ENCODE measurements around the gene ZCCHC24.

The ZCCHC24 gene

DNA sequence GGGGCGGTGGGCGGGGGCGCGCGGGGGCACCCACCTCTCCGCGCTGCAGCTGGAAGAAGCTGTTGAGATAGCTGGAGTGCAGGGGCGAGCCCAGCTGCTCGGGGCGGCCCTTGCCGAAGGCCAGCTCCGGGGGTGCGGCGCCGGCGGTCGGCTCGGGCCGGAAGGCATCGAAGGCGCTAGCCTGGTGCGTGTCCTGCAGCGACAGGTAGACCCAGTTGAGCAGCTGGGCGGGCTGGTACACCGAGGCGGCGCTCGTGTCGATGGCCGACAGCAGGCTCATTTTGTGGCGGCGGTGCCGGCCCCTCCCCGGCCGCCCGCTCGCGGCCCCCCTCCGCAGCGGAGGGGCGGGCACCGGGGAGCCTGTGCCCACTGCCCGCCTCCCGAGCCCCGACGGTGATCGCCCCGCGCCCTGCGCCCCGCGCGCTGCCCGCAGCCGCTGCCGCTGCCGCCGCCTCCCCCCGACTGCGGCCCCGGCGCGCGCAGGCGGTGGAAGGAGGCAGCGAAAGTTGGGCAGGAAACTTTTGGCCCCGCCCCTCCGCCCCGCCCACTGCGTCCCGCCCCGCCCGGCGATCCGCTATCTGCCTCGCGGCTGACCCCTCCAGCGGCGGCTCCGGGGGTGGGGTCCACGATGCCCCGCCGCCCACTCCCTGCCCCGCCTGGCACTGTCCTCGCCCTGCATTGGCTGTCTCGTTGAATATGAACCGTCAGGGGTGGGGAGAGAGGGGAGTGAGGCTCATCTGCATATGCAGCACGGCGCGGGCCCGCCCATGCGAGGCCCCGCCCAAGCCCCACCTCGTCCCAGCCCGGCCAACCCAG lies at the start of gene ZCCHC24:
Gene ZCCHC24 (minus strand): TSS at position 464 of the 816 bp plus-strand sequence. CDS start 184 bp downstream, at position 280.
- FAIRE-seq, result peak; percentile 81
- DNase-seq (ENCODE audit: extremely low spot score, insufficient read length, low read depth), result peak; percentile 89

DNA sequence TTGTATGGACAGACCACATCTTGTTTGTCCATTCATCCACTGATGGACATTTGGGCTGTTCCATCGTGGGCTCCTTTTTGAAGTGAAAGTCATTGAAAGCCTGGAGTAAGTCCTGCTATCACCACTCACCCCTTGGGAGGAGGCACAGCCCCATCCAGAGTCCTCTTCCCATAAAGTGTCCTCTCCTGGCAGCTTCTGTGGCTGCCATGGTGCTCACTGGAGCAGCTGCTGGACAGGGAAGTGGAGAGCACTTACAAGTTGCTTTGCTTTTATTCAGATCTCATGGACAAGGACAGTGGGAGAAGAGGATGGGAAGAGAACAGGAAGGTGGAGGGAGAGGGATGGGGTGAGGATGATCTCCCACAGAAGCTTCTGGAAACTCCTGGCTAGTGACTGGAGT lies 48.4 kb upstream of the ZCCHC24 start:
- DNase-seq (ENCODE audit: extremely low spot score, insufficient read length, low read depth), result no peak
- FAIRE-seq, result no peak

DNA sequence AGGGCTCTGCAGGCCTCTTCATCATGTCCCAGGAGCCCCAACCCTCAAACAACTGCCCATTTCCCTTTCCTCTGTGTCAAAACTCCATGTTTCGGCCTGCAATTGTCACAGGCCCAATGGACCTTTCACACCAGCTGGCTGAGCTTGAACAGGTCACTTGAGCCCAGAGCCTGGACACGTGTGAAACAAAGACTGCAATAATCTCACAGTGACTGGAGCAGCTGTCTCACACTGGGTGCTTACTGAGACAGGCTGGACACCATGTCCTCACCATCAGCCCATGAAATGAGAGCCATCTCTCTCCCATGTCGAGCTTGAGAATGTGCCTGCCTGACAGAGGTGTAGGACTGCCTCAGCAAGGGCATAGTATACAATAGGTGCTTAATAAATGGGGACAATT lies 47.4 kb upstream of the ZCCHC24 start:
- DNase-seq (ENCODE audit: extremely low spot score, insufficient read length, low read depth) (no peak), FAIRE-seq (no peak)

DNA sequence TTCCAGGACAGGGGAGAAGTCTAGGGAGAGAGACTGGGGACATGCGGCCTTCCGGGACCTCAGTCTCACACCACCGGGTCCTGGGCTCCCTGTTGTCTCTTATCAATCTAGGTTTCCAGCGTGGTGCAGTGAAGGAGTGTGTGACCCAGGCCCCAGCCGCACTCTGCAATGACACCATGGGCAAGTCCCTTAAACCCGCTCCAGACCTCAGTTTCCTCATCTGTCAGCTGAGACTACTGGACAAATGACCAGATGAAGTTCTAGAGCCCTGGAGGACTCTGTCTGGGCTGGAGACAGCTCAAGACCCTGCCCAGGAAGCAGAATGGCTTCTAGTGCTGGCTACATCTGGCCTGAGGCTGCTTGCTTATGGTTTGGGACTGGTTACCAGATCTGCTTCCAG lies 46.8 kb upstream of the ZCCHC24 start:
- FAIRE-seq, result no peak
- DNase-seq (ENCODE audit: extremely low spot score, insufficient read length, low read depth), result no peak

DNA sequence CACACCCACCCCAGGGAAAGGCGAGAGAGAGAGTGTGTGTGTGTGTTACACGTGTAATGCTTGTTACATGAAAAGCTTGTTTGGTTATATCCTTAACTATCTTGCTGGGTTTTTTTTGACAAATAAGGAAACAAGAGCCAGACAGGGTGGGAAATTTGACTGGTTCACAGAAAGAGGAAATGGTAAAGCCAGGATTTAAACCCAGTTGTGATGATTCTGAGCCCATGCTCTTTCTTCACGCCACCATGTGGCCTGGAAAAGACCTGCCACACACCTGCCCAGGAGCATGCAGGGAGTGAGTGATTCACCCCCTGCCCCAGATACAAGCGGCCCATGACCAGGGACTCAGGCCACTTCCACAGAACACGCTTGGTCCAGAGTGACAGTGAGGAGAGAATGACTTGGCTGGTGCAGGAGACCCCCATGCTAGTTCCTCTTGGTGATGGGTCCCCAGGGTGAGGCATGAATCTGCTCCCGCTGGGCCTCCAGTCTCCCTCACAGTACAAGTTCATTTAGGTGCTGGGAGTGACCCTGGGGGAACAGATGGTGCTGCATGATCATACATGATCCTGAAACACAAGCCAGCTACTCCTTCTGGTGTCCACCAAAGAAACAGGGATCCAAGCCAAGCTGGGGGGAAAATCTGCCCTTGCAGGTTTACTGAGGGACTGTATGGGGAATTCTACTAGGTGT lies 45.9 kb upstream of the ZCCHC24 start:
- DNase-seq (ENCODE audit: extremely low spot score, insufficient read length, low read depth) (no peak), FAIRE-seq (no peak)

DNA sequence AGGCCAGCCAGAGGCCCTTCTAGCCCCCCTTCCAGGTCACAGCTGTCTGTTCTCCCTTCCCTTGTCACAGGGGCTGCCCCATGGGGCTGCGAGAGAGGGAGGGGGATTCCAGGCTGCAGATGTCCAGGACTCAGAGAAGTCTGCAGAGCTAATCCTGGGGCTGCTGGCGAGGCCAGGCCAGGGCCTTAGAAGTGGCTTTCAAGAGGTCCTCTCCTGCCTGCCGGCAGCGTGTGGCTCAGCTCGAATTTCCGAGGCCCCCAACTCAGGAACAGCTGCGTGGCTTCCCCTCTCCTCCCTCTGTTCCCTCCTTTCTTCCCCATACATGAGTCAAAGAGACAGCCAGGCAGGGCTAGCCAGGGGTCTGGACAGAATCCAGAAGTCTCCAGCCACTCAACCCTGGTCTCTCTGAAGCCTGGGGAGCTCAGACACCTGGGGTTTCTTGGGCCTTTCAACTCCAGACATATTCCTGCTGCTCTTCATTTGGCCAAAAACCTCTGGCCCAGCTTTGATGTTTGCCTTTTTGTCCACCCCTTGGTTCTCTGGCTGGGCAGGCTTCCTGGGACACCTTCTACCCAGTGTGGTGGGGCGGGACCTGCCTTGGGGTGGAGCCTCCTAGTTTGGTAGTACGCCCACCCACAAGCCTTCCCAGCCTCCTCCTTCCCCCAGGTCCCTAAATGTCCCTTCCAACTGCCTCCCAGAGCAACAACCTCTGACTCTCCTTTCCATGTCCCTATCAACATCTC lies 45.1 kb upstream of the ZCCHC24 start:
- FAIRE-seq (no peak), DNase-seq (ENCODE audit: extremely low spot score, insufficient read length, low read depth) (no peak)

DNA sequence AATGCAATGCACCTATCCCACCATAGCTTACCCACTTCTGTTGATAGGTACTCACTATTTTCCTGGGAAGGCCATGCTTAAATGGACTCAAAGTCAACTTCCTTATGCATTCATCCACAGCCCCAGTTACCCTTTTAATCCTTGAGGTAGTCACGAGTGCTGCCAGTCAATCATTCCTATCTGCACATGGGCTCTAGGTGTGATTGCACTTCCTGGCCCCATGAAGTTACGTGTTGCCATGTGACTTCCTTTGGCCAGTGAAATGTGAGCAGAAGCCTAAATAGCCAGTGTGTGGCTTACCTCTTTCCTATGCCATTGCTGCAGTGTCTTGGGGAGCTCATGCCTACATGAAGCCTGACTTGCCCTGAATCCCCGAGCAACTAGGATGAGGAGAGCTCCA lies 43.4 kb upstream of the ZCCHC24 start:
- DNase-seq (ENCODE audit: extremely low spot score, insufficient read length, low read depth) (no peak), FAIRE-seq (no peak)

DNA sequence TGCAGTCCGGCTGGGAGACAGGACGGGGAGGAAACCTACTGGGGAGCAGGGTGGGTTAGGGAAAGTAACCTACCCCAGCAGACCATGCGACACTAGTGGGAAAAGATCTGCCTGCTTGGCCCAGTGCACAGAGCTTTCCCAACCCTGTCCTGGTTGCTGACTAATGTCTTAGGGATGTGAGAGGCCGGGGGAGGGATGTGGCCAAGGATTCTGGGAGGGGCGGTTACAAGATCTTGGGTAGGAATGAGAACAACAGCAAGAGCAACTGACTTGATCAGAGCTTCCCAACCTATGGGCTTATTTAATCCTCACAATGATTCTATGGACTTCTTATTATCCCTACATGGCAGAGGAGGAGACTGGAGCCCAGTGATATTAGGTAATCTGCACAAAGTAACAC lies 42.9 kb upstream of the ZCCHC24 start:
- no peak for DNase-seq (ENCODE audit: extremely low spot score, insufficient read length, low read depth)
- FAIRE-seq, result no peak

DNA sequence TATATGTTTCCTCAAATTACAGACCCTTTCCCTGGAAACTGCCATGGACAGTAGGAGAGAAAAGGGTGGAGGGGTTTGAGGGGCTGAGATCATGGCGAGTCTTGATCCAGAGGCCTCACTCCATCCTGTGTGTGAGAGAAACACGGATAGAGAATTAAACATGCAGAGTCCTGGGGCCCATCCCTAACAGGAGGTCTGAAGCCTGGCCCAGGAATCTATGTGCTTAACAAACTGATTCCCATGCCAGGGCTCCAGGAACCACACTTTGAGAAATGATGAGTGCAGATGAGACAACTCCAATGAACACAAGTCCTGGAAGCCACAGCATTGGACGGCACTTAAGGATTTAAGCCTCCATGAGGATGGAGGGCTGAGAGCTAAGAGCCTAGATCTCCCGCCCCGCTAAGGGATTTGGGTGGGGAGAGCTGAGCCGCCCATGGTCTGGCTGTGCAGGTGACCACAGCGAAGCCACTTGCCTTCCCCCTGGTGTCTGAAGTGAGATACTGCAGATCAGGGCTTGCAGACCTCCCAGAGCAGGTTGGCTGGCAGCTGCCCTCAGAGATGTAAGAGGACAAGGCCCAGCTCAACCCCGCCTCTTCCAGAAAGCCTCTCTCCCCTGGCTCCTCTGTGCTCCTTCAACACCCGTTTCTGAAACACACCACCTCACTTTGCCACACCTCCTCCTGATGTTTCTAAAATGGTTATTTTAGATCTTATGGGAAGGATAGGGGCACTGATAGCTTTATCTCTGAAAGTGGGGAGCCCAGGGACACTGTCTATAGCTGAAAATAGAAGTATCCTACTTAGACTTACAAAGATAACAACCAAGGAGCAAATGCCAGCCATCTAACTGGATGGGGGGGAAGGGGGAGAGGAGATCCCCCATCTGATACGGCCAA lies 42.1 kb upstream of the ZCCHC24 start:
- FAIRE-seq (peak; percentile 73), DNase-seq (ENCODE audit: extremely low spot score, insufficient read length, low read depth) (peak; percentile 60)

DNA sequence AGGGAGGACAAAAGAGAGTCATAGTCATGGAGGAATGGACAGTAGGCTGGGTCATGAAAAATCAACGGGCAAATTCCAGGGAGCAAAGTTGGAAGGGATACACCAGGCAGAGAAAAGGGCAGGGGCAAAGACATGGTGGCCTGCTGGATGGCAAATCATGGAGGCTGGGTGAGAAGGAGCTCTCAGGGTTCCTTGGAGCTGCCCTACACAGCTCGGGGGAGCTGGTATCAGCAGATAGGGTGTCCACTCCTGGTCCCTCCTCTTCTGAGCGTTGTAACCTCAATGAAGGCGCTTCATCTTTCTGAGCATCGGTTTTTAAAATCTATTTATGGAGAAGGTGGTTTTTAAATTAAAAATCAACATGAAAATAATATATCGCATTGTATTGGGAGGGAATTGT lies 39.1 kb upstream of the ZCCHC24 start:
- DNase-seq (ENCODE audit: extremely low spot score, insufficient read length, low read depth) (no peak), FAIRE-seq (no peak)

DNA sequence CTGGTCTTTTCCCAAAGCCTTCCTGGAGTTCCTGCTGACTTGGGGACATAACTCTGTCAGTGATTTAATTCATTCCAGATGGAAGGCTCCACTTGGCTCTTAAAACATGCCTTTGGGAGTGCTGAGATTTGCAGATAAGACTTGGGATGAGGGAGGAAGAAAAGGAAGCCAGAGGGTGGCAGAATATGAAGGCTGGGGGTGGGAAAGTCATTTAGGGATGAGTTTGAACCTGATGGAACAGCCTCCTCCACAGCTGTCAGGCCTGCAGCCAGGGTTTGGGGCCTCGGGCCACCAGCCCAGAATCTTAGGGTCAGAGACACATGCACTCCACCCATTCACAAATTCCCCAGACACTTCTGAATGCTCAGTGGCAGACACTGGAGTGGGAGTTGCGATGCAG lies 38.5 kb upstream of the ZCCHC24 start:
- FAIRE-seq (no peak), DNase-seq (ENCODE audit: extremely low spot score, insufficient read length, low read depth) (no peak)

DNA sequence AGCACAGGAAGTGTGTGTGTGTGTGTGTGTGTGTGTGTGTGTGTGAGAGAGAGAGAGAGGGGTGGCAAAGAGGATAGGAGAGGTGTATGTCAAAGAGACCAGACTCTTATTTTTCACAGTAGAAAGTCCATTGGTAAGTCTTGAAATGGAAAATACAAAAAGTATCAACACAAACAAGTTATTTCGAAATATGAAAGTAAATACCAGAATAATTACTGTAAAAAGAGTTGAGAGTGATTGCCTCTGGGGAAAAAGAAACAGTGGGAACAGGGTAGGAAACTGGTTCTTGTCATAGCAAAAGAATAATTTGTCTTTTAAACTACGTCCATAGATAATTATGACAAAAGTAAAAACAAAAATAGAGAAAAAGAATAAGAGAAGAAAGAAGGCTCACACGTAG lies 37.9 kb upstream of the ZCCHC24 start:
- FAIRE-seq (no peak), DNase-seq (ENCODE audit: extremely low spot score, insufficient read length, low read depth) (no peak)

DNA sequence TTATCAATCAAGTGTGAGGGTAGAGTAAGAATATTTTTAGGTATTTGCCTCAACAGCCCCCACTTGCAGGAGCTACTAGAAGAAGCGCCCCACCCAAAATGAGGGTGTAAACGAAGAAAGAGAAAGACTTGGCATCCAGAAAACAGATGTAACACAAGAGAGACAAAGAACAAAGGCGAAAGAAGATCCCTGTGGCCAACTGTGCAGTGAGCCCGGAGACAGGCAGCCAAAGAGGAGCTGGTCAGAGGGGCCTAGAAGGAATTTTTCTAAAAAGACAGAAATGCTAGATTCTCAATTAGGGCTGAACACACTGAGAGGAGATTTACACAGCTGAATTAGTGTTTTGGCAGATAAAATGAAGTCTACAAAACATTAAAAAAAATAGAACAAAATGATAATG lies 37.3 kb upstream of the ZCCHC24 start:
- FAIRE-seq, result no peak

DNA sequence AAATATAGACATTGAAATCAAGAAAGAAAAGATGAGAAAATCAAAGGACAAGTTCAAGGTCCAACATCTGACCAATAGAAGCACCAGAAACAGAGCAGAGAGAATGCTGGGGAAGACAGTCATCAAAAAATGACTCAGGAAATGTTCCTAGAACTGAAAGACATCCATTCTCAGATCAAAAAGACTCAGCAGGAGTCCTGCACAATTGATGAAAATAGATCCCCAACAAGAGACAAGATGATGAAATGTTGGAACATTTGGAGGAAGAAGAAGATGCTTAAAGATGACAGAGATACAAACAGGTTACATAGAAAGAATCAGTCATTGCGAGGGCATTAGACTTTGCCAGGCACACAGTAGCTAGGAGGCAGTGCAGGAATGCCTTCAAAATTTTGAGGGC lies 36.9 kb upstream of the ZCCHC24 start:
- DNase-seq (ENCODE audit: extremely low spot score, insufficient read length, low read depth) (no peak), FAIRE-seq (no peak)

More for the DNA sequence above, 37.3 kb upstream of the ZCCHC24 start:
- DNase-seq (ENCODE audit: extremely low spot score, insufficient read length, low read depth), result no peak

DNA sequence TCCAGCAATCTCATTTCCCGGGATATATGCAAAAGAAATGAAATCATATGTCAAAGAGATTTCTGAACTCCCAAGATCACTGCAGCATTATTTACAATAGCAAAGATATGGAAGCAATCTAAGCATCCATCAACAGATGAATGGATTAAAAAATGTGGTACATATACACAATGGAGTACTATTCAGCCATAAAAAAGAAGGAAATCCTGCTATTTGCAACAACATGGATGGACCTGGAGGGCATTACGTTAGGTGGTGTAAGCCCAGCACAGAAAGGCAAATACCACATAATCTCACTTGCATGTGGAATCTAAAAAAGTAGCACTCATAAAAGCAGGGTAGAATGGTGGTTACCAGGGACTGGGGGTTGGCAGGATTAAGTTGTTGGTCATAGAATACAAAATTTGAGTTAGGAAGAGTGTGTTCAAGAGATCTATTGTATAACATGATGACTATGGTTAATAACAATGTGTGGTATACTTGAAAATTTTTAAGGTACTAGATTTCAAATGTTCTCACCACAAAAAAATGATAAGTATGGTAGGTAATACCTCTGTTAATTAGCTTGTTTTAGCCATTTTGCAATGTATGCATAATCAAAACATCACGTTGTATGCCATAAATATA lies 34.0 kb upstream of the ZCCHC24 start:
- DNase-seq (ENCODE audit: extremely low spot score, insufficient read length, low read depth) (no peak), FAIRE-seq (no peak)

DNA sequence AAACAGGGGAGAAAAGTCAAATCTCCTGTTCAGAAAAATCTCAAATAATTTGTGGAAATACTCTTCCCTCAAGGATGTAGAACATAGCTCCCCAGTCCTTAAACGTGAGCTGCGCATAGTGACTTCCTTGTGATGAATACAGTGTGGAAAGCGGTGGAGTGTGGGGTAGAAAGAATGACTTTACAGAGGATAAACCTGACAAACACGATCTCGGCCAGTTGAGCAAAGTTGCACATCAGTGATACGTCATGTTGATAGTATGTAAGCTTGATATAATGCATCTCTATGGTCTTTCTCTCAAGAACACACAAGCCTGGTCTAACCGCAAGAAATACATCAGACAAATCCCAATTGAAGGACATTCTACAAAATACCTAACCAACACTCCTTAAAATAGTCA lies 32.0 kb upstream of the ZCCHC24 start:
- FAIRE-seq, result no peak
- no peak for DNase-seq (ENCODE audit: extremely low spot score, insufficient read length, low read depth)

DNA sequence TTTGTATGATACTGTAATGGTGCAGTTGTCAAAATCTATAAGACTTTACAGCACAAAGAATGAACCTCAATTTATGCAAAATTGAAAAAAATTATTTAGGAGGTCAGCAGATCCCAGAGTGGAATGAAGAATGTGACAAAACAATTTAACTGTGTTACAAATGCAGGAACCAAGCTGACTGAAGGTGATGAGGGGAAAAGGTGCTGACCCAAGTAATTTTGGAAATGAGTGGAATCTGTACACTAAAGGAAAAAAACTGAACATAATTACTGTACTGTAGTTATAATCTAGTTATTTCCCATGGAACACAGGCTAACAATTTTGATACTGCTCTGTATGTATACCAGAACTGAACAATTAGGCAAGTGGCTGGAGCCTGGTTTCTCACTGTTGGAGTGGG lies 31.2 kb upstream of the ZCCHC24 start:
- DNase-seq (ENCODE audit: extremely low spot score, insufficient read length, low read depth), result no peak
- FAIRE-seq, result no peak

DNA sequence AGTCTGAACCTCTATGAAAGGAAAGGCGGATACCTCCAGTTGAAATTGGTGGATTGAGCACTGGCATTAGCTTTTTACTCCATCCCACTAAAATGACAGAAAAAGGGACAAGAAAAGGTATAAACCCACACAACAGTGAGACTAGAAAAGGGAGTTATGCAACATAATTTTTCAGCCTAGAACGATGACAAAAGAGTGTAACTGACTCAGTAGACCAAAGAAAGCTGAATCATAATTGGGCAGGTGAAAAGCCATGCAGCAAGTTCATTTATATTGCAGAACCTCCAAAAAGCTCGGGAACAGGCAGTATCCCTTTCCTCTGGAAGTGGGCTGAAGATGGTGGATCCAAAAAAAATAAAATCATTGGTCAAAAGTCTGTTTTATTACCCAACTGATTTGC lies 30.5 kb upstream of the ZCCHC24 start:
- no peak for FAIRE-seq
- no peak for DNase-seq (ENCODE audit: extremely low spot score, insufficient read length, low read depth)

DNA sequence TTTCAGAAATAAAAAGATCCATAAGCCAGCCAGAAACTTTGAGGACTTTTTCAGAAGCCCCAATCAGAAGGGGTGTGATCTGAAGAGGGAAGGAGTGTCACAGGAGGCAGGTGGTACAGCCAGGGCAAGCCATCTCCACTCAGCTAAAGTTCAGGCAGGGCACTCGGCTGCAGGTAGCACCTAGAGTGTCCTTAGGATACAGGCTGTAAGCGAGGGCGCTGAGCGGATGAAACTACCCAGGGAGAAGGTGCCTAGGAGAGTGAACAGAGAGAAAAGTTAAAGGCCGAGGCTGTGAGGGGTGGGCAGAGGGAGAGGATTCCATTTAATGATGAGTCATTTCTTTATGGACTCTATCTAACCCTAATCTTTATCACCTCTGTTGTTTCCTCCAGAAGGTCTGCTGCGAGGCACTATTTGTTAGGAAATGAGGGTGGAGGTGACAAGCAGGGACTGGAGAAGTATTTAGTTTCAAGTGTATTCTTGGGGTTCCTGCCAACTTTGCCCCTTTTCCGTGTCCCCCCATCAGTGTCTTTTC lies 29.8 kb upstream of the ZCCHC24 start:
- FAIRE-seq (no peak), DNase-seq (ENCODE audit: extremely low spot score, insufficient read length, low read depth) (no peak)
